Fibroblast of lung (primary cell): Measurements from ENCODE around the gene SORCS2. TPM values are rescaled to one million over a fixed set of nuclear protein-coding genes. Genes with fewer than 3 reads are reported as not detected.

Experiments used
- DNase-seq, 2 donors: peaks; one replicate each; pipeline versions ENCODE4 v3.0.0 to v3.0.0-alpha.2; 2010; ENCODE audit warnings: low read depth in 2 of 2
- H2AFZ ChIP-seq: 2 replicates; pipeline ENCODE4 v1.5.1; 2012; ENCODE audit warnings: low read length, control low read depth, inconsistent platforms
- H3K27ac ChIP-seq: 2 replicates; pipeline ENCODE4 v1.5.1; 2011; ENCODE audit warnings: low read length, control low read depth; ENCODE audit not compliant: insufficient read depth
- H3K27me3 ChIP-seq: 2 replicates; pipeline ENCODE4 v1.5.1; 2011; ENCODE audit warnings: mild to moderate bottlenecking, low read length; ENCODE audit not compliant: control insufficient read depth, insufficient read depth
- H3K36me3 ChIP-seq: 2 replicates; pipeline ENCODE4 v1.5.1; 2011; ENCODE audit warnings: low read length; ENCODE audit not compliant: control insufficient read depth, insufficient read depth
- H3K4me1 ChIP-seq: 2 replicates; pipeline ENCODE4 v1.5.1; 2011; ENCODE audit warnings: low read length; ENCODE audit not compliant: control insufficient read depth, insufficient read depth; ENCODE audit errors: extremely low read depth
- H3K4me2 ChIP-seq: 2 replicates; pipeline ENCODE4 v1.5.1; 2011; ENCODE audit warnings: low read length, control low read depth; ENCODE audit not compliant: insufficient read depth; ENCODE audit errors: extremely low read depth
- H3K4me3 ChIP-seq, 4 experiments: fragments of 200-600 bp in 1 of 4; sonication (generic) in 1 of 4; replicated peaks in 1 of 4; 2 replicates each; pipeline ENCODE4 v1.5.1; 2011 to 2016; ENCODE audit warnings: low read length in 4 of 4, low read depth in 3 of 4, mild to moderate bottlenecking in 3 of 4, control low read depth in 2 of 4, inconsistent platforms in 1 of 4, mixed read lengths in 1 of 4; ENCODE audit not compliant: insufficient read depth in 1 of 4; ENCODE audit errors: control extremely low read depth in 1 of 4
- H3K79me2 ChIP-seq: 2 replicates; pipeline ENCODE4 v1.5.1; 2012; ENCODE audit warnings: mild to moderate bottlenecking, low read length, inconsistent platforms; ENCODE audit not compliant: control insufficient read depth, insufficient read depth
- H3K9ac ChIP-seq: 2 replicates; pipeline ENCODE4 v1.5.1; 2011; ENCODE audit warnings: mild to moderate bottlenecking, low read length, control low read depth; ENCODE audit not compliant: insufficient read depth
- H3K9me3 ChIP-seq: 2 replicates; pipeline ENCODE4 v1.5.1; 2012; ENCODE audit warnings: low read depth, low read length; ENCODE audit not compliant: control insufficient read depth, insufficient read depth
- H4K20me1 ChIP-seq: 2 replicates; pipeline ENCODE4 v1.5.1; 2011; ENCODE audit warnings: low read length; ENCODE audit not compliant: control insufficient read depth, insufficient read depth; ENCODE audit errors: extremely low read depth
- EZH2 ChIP-seq: IDR thresholded peaks from 2 replicates; pipeline ENCODE4 v1.5.1; 2012; ENCODE audit warnings: low read length, control low read depth, mild to moderate bottlenecking; ENCODE audit errors: missing control alignments
- polyA plus RNA-seq, 2 donors: library from polyadenylated mRNA; depleted of rRNA in 1 of 2; stranded (reverse) in 1 of 2; unstranded in 1 of 2; fragments of >200 nt; gene quantifications; 2 replicates each; pipeline ENCODE4 v1.2.1, GENCODE V29; 2011 to 2012; ENCODE audit warnings: missing spikeins in 1 of 2
- total RNA-seq: library from RNA; depleted of rRNA; stranded (reverse); fragments of >200 nt; gene quantifications from 2 replicates; pipeline ENCODE4 v1.2.1, GENCODE V29; 2014
- TF ChIP-seq, protein P1 (sequence below), 2 donors: IDR thresholded peaks in 1 of 2; conservative IDR thresholded peaks in 1 of 2; 1 replicate in 1 of 2; 2 replicates in 1 of 2; pipeline ENCODE4 v1.5.1; 2011 to 2012; ENCODE audit warnings: low read length in 2 of 2, control low read depth in 1 of 2, inconsistent platforms in 1 of 2, low read depth in 1 of 2, mild to moderate bottlenecking in 1 of 2

Gene SORCS2
- total and polyA plus RNA-seq, 2 donors (not counting 1 experiment from before 2014, with no cell fraction given) = 0.17 to 0.41 TPM

DNA sequence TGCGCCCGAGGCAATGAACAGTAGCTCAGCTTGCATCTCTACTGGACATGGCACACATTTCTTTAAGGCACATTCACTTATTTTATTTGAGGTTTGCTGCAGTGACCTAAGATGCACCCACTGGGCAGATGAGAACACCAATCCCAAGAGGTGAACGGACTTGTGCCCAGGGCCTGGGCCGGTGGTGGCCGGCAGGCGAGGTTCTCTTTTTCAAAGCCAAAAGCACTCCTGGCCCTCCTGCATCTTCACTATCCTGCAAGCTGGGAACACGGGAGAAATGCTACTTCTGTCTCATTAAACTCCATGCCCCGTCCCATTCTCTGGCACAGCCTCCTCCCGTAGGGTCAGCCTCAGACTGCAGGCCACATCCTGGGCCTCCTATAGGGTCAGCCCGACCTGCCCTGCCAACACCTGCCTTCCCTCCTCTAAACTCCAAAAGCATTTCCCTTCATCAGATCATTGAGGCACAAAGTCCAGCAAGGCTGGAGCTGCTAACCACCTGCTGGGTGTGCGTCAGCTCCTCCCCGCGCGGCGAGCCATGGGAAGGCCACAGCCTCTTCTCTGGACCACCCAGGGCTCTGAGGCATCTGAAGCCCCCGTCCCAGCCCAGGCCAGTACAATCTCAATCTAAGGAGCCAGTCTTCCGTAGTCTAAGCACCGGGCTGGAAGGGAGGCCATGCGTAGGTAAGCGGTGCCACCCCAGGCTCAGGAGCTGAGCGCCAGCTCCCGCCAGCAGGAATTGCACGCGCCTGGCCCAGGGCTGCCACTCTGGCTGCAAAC, 581.3 kb downstream of the SORCS2 start:
- no peak for DNase-seq
- peaks cover 50% of the 10 kb centered on the region for H3K36me3 ChIP-seq
- no peak overlapping the region for H2AFZ ChIP-seq
- peak overlapping the region; percentile 38 for H3K27ac ChIP-seq
- no peak overlapping the region for H3K4me3 ChIP-seq
- H3K79me2 ChIP-seq = peaks cover 2% of the 10 kb centered on the region
- H3K9me3 ChIP-seq = no peaks in the 10 kb centered on the region
- peak overlapping the region; percentile 37 for H3K9ac ChIP-seq
- H4K20me1 ChIP-seq = no peaks in the 10 kb centered on the region
- no peak for TF ChIP-seq EZH2
- TF ChIP-seq, protein P1, sequence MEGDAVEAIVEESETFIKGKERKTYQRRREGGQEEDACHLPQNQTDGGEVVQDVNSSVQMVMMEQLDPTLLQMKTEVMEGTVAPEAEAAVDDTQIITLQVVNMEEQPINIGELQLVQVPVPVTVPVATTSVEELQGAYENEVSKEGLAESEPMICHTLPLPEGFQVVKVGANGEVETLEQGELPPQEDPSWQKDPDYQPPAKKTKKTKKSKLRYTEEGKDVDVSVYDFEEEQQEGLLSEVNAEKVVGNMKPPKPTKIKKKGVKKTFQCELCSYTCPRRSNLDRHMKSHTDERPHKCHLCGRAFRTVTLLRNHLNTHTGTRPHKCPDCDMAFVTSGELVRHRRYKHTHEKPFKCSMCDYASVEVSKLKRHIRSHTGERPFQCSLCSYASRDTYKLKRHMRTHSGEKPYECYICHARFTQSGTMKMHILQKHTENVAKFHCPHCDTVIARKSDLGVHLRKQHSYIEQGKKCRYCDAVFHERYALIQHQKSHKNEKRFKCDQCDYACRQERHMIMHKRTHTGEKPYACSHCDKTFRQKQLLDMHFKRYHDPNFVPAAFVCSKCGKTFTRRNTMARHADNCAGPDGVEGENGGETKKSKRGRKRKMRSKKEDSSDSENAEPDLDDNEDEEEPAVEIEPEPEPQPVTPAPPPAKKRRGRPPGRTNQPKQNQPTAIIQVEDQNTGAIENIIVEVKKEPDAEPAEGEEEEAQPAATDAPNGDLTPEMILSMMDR (conservative IDR thresholded peaks at IDR 0.05 in 1 of 2, IDR thresholded peaks at IDR 0.05 in 1 of 2; ENCODE audit: low read depth in 1 of 2, low read length in 2 of 2) = no peak
- no peak overlapping the region for H3K4me2 ChIP-seq
- H3K27me3 ChIP-seq = no peaks in the 10 kb centered on the region
- H3K4me1 ChIP-seq = peaks cover 12% of the 10 kb centered on the region

DNA sequence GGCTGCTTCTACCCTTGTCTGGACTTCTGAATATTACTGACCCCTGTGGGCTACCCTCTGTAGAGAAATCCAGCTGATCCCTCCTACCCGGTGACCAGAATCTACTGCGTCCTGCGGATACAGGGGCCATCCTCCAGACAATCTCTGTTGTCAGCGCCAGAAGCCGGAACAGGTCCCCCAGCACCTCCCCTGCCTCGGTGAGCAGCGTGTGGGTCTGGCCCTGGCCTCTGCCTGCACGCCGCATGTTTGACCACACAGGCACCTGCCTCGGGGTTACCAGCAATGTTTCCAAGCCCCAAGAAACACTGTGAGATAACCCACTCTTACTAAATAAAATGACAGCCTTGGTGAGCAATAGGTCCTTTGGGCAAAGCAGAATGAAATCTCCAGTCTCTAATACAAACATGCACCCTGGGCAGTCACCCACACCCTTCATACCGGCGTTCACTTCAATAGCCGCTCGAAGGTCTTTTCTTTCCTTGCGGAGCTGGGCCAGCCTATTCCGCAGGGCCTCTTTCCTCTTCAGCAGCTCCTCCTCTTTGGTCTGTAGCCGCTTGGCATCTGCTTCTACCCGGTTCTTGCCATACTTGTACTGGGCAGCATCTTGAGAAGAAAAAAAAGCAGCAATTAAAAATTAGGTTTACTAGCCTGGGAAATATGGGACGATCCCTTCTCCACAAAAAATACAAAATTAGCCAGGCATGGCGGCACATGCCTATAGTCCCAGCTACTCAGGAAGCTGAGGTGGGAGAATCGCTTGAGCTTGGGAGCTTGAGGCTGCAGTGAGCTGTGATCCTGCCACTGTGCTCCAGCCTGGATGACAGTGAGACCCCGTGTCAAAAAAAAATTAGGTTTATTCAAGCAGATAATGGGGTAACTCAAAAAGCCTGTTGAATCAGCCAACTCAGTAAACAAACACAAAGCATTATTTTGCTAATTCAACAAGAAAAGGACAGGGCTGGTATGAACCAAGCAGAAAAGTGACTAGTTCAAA, 582.3 kb downstream of the SORCS2 start:
- Histone ChIP-seq H4K20me1 (no peaks in the 10 kb centered on the region), H3K27ac (no peak overlapping the region), H2AFZ (no peak overlapping the region), H3K36me3 (peaks cover 43% of the 10 kb centered on the region), H3K9ac (no peak overlapping the region), H3K27me3 (no peaks in the 10 kb centered on the region), H3K4me1 (peaks cover 16% of the 10 kb centered on the region), H3K9me3 (no peaks in the 10 kb centered on the region), H3K4me3 (no peak overlapping the region), H3K79me2 (peaks cover 2% of the 10 kb centered on the region), H3K4me2 (no peak overlapping the region)
- no peak for DNase-seq
- no peak for TF ChIP-seq EZH2
- TF ChIP-seq, protein P1 (conservative IDR thresholded peaks at IDR 0.05 in 1 of 2, IDR thresholded peaks at IDR 0.05 in 1 of 2; ENCODE audit: low read depth in 1 of 2, low read length in 2 of 2) = no peak

DNA sequence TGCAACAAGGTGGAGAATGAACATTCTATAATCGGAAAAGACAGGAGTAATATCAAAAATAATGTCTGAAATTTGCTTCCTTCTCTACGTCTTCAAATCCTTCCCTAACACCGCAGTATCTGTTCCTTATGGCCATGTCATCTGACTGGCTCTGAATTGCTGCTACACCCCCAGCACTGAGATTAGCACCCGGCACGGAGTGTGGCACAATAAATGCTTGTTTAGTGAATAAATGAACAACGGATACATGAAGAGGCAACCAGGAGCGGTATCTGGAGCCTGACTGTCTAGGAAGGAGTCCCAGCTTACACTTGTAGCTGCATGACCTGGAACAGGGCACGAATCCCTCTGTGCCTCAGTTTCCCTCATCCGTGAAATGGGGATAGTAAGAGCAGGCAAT, 583.1 kb downstream of the SORCS2 start:
- Histone ChIP-seq H3K4me1 (peaks cover 19% of the 10 kb centered on the region), H3K27ac (no peak overlapping the region), H2AFZ (no peak overlapping the region), H4K20me1 (no peaks in the 10 kb centered on the region), H3K4me2 (no peak overlapping the region), H3K79me2 (peaks cover 2% of the 10 kb centered on the region), H3K9ac (no peak overlapping the region), H3K4me3 (no peak overlapping the region), H3K27me3 (no peaks in the 10 kb centered on the region), H3K36me3 (peaks cover 43% of the 10 kb centered on the region), H3K9me3 (no peaks in the 10 kb centered on the region)
- TF ChIP-seq, protein P1 (conservative IDR thresholded peaks at IDR 0.05 in 1 of 2, IDR thresholded peaks at IDR 0.05 in 1 of 2; ENCODE audit: low read depth in 1 of 2, low read length in 2 of 2) = no peak
- no peak for TF ChIP-seq EZH2
- DNase-seq = no peak
